Loucy (cell line): ENCODE data around the gene SHB.

ENCODE experiments used
- CTCF ChIP-seq: fragments of 200-600 bp; sonication (generic); conservative IDR thresholded peaks from 2 replicates; pipeline ENCODE4 v1.5.1; 2014; ENCODE audit warnings: mild to moderate bottlenecking, antibody characterized with exemption, low read length
- EZH2phosphoT487 ChIP-seq: fragments of 200-600 bp; IDR thresholded peaks from 2 replicates; pipeline ENCODE4 v1.6.1; 2018; ENCODE audit warnings: antibody characterized with exemption, mild to moderate bottlenecking, moderate library complexity, borderline replicate concordance

DNA sequence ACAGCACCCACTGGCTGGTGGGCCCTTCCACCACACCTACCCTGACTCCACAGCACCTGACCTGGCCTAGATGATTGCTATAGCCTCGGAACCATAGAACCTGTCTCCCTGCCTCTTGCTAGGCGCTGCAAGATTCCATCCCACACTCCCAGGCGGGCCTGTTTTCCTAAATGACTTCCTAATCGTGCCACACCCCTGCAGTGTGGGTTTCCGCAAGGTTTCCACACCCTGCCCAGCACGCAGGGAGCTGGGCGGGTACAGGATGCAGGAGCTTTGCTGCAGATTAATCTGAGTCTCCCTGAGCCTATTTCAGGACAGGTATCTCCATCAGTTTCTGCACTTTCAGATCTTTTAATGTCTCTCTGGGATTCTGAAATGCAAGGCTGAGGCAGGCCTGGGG is 62.9 kb downstream of the SHB start:
- TF ChIP-seq CTCF (no peak), EZH2phosphoT487 (no peak)
